DOHH2 (cell line): Measurements from ENCODE around the gene TMCC3.

Experiments
- EZH2phosphoT487 ChIP-seq: fragments of 200-600 bp; sonication (generic); IDR thresholded peaks from 2 replicates; pipeline ENCODE4 v1.6.1; 2017; ENCODE audit warnings: borderline replicate concordance, mild to moderate bottlenecking, antibody characterized with exemption, low read length, moderate library complexity, mixed read lengths
- TF ChIP-seq, protein P1 (sequence below): fragments of 200-600 bp; sonication (generic); IDR thresholded peaks from one replicate; pipeline ENCODE4 v1.5.1; 2014; ENCODE audit warnings: antibody characterized with exemption, mild to moderate bottlenecking, low read depth, low read length; ENCODE audit not compliant: poor library complexity, severe bottlenecking

DNA sequence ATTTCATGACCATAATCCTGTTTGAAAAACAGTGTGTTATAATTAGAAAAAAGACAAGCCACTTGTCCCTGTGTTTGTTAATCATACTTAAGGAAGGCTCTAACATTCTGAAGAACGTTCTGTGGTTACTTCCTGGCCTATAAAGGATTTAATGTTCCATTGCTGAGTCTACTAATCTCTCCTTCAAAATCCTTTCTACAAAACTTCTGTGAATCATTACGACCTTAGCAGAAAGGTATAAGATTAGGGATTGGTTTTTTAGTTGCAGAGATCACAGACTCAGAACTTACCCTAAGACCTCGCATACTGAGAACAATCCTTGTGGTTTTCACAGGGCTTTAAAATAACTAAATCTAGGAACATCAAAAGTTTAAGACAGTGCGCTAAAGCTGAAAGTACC is 48.3 kb downstream of the TMCC3 start:
- TF ChIP-seq, protein P1, sequence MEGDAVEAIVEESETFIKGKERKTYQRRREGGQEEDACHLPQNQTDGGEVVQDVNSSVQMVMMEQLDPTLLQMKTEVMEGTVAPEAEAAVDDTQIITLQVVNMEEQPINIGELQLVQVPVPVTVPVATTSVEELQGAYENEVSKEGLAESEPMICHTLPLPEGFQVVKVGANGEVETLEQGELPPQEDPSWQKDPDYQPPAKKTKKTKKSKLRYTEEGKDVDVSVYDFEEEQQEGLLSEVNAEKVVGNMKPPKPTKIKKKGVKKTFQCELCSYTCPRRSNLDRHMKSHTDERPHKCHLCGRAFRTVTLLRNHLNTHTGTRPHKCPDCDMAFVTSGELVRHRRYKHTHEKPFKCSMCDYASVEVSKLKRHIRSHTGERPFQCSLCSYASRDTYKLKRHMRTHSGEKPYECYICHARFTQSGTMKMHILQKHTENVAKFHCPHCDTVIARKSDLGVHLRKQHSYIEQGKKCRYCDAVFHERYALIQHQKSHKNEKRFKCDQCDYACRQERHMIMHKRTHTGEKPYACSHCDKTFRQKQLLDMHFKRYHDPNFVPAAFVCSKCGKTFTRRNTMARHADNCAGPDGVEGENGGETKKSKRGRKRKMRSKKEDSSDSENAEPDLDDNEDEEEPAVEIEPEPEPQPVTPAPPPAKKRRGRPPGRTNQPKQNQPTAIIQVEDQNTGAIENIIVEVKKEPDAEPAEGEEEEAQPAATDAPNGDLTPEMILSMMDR = no peak
- no peak for TF ChIP-seq EZH2phosphoT487
